Stimulated activated CD8-positive, alpha-beta memory T cell treated with anti-CD3 and anti-CD28 coated beads, Interleukin-12 subunit alpha, Interleukin-12 subunit beta, amount 100 ng/mL, for 4 hours (primary cell): ENCODE data around the gene CORO2A.
"Not testable (repeated sequence)": the region's sequence is repeated elsewhere in the genome, so short reads cannot be mapped to it uniquely, and the experiment has no call there.

Experiments
- DNase-seq: peaks from one replicate; pipeline ENCODE4 v3.0.0-alpha.2; 2020; ENCODE audit warnings: low read depth

Gene CORO2A

GRCh38 chr9:98136489-98136888, 55.9 kb downstream of the CORO2A start:
- no peak for DNase-seq

- no peak for DNase-seq
Measured at GRCh38 chr9:98135938-98136337, 56.5 kb downstream of the CORO2A start.

GRCh38 chr9:98135558-98135934, 56.9 kb downstream of the CORO2A start:
- no peak for DNase-seq

- DNase-seq = no peak
Measured at GRCh38 chr9:98134702-98135557, 57.5 kb downstream of the CORO2A start.

- DNase-seq = no peak
Measured at GRCh38 chr9:98132806-98133631, 59.4 kb downstream of the CORO2A start.

GRCh38 chr9:98132158-98132557, 60.3 kb downstream of the CORO2A start:
- DNase-seq = no peak

- no peak for DNase-seq
Measured at GRCh38 chr9:98130576-98131228, 61.7 kb downstream of the CORO2A start.

GRCh38 chr9:98130060-98130459, 62.4 kb downstream of the CORO2A start:
- DNase-seq = not testable (repeated sequence)

- DNase-seq = no peak
Measured at GRCh38 chr9:98129451-98129881, 63.0 kb downstream of the CORO2A start.

- no peak for DNase-seq
Measured at GRCh38 chr9:98128316-98128715, 64.1 kb downstream of the CORO2A start.

GRCh38 chr9:98127226-98127625, 65.2 kb downstream of the CORO2A start:
- no peak for DNase-seq

GRCh38 chr9:98124637-98125426, 67.6 kb downstream of the CORO2A start:
- DNase-seq = no peak

- DNase-seq = not testable (repeated sequence)
Measured at GRCh38 chr9:98124091-98124490, 68.3 kb downstream of the CORO2A start.

- DNase-seq = no peak
Measured at GRCh38 chr9:98121058-98121457, 71.4 kb downstream of the CORO2A start.

GRCh38 chr9:98120476-98120875, 72.0 kb downstream of the CORO2A start:
- no peak for DNase-seq

GRCh38 chr9:98118640-98119601, 73.5 kb downstream of the CORO2A start, which contains the start of gene TRIM14:
TSS of gene TRIM14 (minus strand) at chr9:98119222. CDS start at chr9:98119188, 34 bp downstream.
- peak; percentile 39 for DNase-seq

- DNase-seq = peak; percentile 10
Measured at GRCh38 chr9:98117984-98118639, 74.3 kb downstream of the CORO2A start.

- DNase-seq = not testable (repeated sequence)
Measured at GRCh38 chr9:98117097-98117496, 75.3 kb downstream of the CORO2A start.

GRCh38 chr9:98109052-98109451, 83.4 kb downstream of the CORO2A start:
- no peak for DNase-seq

- DNase-seq = peak; percentile 13
Measured at GRCh38 chr9:98108531-98109031, 83.9 kb downstream of the CORO2A start.
